Epithelial cell of prostate (primary cell): ENCODE data around the gene PLAC8.
"Not testable (repeated sequence)": the region's sequence is repeated elsewhere in the genome, so short reads cannot be mapped to it uniquely, and the experiment has no call there.

Source experiments
- DNase-seq: peaks from one replicate; pipeline ENCODE4 v3.0.0-alpha.2; 2011; ENCODE audit warnings: low read depth, low spot score
- H3K27ac ChIP-seq: fragments of 450-650 bp; 2 replicates; pipeline ENCODE4 v1.5.1; 2017; ENCODE audit warnings: mild to moderate bottlenecking

Gene PLAC8

DNA sequence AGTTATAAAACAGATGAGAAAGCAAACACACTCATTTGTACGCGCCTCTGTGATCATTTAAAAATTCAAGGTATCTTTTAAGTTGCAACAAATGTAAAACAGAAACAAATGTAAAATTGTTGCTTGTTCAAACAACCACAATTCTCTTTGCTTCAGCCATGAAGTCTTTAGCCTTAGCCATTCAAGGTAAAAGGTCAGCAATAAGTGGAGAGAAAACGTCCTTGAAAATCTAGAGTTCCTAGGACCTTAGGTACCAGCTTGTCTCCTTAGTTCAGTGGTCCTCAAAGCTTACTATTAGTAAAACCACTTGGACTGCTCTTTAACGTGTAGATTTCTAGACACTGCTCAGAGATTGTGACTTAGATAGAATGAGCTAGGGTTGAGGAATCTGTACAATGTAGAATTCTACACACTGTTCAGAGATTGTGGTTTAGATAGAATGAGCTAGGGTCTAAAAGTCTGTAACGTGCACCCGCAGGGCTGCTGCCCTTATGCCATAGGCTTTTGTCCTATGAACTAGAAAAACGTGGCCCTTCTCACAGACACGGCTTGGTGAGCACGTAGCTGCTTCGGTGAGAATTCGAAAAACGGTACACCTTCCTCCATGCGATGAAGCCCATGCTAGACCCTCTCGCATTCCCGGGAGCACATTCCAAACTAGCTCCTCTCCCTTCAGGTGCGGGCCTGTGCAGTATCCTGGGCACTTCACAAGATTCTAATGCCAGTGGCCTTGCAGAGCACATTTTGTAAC lies 1.7 kb downstream of the PLAC8 start:
- DNase-seq, result no peak
- H3K27ac ChIP-seq, result no peak overlapping the region

DNA sequence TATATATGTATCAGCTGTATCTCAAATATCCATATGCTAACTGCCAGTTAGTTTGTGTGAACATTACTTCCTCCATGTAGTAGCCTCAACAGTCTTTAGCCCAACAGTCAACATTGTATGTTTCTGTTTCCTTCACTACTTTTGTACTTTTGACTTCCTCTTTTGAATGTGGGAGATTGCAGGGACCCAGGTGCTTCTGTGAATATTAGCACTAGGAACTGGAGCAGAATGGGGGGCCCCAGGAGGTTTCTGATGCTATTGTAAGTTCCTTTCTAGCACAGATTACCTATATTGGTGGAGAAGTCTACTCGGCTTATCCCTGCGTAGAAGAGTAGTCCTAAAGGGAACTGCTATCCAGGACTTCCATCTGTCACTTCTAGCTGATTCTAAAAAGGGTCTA lies 2.3 kb downstream of the PLAC8 start:
- H3K27ac ChIP-seq, result no peak overlapping the region
- DNase-seq, result no peak

DNA sequence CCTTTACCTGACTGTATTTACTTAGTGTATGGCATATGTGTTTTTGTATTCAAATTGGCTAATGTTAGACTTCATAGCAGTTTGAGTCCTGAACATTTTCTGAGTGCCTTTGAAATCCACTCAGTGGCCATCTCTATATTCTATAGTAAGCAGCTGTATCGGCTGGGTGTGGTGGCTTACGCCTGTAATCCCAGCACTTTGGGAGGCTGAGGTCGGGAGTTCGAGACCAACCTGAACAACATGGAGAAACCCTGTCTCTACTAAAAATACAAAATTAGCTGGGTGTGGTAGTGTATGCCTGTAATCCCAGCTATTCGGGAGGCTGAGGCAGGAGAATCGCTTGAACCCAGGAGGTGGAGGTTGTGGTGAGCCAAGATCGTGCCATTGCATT lies 2.8 kb downstream of the PLAC8 start:
- H3K27ac ChIP-seq, DNase-seq: not testable (repeated sequence)

DNA sequence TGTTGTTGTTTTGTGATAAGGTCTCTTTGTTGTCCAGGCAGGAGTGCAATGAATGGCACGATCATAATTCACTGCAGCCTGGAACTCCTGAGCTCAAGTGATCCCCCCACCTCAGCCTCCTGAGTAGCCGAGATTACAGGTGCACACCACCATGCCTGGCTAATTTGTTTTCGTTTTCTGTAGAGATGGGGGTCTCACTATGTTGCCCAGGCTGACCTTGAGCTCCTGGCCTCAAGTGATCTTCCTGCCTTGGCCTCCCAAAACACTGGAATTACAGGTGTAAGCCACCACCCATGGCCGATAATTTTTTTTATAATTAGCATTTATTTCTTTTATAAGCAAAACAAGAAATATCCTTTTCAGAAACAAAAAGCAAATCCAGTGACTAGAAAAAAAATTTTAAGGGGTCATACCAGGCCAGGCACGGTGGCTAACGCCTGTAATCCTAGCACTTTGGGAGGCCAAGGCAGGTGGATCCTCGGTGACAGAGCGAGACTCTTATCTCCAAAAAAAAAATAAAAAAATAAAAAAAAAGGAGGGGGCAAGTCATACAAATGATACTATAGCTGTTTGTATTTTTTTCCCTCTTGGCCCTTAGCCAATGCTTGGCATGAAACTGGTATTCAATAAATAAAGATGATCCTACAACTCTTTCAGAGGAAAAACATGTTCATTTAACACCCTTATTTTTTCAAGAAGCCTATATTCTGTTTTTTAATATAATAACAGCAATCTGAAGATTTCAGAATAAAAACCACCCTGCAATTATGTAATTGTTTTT lies 3.4 kb downstream of the PLAC8 start:
- DNase-seq, result no peak
- peak overlapping the region; percentile 80 for H3K27ac ChIP-seq

DNA sequence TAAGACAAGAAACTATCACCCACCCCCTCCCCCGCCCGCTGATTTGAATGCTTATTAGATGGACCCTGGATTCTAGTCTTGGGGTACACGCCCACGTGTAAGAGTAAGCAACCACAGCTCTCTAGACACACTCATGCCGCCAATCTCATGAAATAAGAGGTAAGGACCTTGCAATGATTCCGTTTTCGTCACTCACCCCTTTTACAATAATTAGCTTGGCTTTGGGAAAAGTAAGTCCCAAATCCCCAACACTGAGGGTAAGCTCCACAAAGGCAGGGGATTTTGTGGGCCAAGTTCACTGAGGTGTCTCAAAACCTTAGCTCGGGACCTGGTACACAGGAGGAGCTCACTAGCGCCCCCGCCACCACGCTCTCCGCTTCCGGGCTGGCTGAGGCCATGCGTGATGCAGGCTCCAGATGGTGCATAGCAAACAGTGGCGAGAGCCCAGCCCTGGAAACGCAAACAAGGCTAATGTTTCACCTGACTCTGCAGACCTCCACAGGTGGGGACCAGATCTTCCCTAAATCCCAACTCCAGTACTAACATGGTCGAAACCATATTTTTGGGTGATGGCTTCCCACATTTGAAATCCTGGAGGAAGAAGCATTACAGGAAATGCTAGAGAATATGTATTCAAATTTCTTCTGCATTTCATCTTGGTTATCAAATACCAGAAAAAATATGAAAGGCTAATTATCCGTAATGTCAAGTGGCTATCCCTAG lies 4.1 kb downstream of the PLAC8 start:
- no peak for DNase-seq
- peak overlapping the region; percentile 80 for H3K27ac ChIP-seq

DNA sequence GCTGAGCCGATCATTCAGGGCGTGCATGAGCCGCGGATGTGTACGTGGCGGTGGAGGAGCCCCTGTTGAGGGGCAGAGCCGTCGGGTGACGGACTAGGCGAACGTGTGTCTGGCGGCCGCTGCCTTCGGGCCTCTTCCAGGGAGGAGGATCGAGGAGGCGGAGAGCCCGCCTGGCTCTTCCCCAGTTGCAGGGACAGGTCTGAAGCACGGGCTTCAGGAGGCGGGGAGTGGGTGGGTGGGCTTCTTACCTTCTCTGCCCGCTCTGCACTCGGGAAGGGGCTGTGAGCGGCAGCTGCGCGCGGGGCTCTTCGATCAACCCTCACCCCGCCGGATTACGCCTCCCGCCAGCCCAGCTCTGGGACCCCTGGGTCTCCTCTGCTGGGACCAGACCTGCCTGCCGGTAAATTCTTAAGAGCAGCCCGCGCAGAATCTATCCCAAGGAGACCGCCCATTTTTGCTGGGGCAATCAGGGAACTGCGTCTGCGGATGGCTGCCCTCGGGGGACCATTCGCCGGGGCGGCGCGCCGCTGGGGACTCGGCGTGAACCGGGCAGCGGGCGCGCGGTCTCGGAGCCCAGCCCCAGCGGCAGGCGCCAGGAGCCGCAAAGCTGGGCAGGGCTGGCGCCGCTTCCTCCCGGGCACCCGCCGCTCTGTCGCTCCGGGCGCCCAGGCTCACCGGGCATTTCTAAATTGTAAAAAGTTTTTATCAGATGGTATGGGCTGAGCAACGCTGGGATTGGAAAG lies 4.9 kb downstream of the PLAC8 start:
- DNase-seq, result no peak
- H3K27ac ChIP-seq, result peak overlapping the region; percentile 80

DNA sequence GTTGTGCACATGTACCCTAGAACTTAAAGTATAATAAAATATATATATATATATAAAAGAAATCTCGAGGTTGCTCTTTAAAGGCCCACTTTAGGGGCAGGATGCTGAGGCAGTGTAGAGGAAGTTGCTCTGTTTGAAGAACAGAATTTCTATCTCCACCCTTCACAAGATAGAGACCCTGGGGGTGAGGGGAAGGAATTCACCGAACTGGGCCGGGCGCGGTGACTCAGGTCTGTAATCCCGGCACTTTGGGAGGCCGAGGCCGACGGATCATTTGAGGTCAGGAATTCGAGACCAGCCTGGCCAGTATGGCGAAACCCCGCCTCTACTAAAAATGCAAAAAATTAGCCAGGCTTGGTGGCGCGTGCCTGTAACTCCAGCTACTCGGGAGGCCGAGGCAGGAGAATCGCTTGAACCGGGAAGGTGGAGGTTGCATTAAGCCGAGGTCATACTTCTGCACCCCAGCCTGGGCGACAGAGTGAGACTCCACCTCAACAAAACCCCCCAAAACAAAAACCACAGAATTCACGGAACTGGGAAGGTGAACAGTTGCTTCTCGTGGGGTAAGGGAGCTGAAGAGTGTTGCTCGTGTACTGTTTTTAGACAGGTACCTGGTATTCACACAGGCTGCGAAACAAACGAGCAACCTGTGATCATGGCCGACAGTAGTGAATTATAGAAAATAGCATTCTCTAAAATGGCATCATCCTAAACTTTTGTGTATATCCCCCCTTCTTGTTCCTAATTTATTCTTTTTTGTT lies 6.2 kb downstream of the PLAC8 start:
- H3K27ac ChIP-seq, result no peak overlapping the region

DNA sequence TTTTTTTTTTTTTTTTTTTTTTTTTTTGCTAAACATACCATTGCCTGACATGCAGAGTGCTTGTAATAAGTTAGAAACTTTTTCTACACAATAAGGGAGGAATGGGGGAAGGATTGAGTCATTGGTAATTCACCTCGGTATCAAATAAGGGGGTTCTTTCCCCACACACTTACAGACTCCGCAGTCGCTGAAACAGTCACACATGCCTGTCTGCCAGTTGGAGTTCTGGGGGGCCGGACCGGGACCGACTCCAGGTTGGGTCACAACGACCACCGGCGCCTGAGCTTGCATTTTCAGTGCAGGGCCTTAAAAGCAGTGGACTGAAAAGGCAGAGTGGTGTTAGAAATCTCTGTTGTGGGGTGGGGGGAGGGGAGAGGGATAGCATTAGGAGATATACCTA lies 6.9 kb downstream of the PLAC8 start:
- no peak for DNase-seq
- H3K27ac ChIP-seq, result no peak overlapping the region

More for the DNA sequence above, 6.2 kb downstream of the PLAC8 start:
- no peak for DNase-seq

DNA sequence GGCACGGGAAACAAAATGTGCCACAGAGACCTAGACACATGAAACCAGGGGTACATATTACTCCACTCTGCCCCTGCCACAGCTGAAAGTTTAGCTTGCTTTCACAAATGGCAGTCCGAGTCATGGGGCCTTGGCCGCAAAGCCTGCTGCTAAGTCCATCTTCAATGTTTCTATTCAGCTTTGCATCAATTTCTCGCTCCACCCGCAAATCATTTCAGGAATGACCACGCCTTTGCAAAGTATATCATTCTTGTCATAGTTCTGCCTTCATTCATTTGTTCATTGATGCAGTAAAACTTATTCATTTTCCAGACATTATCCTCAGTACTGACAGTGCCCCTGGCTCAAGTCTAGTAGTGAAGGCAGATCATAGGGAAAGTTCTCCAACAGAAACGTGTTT lies 9.5 kb downstream of the PLAC8 start:
- DNase-seq, result no peak
- no peak overlapping the region for H3K27ac ChIP-seq

DNA sequence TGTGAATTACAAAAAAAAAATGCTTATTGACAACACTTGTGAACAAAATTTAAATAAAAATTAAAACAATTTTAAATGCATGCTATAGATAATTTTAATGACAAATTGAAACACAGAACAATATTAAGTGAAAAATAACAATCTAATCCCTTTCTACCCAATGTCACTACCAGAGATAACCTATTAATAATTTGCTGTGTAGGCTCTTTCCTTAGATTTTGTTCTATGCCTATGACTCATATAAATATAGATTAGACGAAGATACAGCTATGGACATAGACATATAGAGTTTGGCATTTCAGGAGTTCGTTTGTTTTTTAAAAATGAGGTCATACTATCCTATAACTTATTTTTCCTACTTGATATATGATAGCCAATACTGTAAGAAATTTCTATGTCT lies 18.1 kb downstream of the PLAC8 start:
- no peak overlapping the region for H3K27ac ChIP-seq
- DNase-seq, result no peak

DNA sequence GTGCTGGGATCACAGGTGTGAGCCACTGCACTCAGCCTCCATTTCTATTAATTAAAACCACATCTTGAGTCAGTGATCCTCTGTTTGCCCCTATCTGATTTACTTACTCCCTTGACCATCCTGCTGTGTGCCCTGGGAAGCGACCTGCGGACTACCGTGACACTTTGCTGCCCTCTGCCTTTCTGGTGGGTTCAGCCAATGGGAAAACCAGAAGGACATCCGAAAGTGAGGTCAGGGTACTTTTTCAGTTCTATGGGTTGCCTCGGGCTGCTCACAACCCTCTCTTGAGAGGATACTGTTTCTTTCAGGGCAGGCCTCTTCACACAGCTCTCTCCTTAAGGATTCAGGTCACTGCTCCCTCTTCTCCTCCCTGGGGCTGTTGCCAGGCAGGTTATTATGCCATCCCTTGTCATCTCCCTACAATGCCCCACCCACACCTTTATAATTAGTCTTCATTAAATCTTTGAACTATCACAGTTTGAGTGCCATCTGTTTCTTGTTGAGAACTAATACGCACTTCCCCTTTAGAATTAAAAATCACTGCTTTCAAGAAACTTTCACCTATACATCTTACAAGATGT lies 21.4 kb downstream of the PLAC8 start:
- H3K27ac ChIP-seq, result no peak overlapping the region
- no peak for DNase-seq

DNA sequence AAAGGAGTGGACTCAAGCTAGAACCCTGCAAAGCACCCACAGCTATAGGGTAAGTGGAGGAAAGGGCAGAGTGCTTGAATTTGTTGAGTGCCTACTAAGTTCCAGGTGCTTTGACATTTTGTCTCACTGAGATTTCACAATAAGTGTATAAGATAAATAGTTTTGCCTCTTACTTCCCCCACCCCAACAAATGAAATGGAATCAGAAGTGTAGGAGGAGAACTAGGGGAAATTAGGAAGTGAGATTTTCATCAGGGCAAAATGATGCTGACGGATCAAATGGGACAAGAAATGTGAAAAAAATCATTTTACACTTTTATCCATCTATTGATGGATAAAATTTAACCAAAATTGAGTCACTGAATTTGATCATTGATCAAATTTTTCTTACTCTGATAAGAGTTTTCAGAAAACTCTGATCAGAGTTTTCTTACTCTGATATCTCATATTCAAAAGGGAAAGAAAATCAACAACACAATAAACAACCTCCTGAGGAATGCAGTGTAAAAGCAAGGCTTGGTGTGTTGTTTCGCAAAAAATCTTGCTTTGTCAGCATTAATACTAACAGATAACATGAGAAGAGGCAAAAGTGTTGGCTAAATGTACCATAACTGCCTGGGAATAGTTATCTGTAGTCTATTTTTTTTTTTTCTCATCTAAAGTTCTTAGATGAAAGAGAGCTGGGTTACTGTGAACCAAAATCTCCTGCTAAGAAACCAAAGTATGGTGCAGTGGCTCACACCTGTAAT lies 24.9 kb downstream of the PLAC8 start:
- DNase-seq, result no peak
- no peak overlapping the region for H3K27ac ChIP-seq

DNA sequence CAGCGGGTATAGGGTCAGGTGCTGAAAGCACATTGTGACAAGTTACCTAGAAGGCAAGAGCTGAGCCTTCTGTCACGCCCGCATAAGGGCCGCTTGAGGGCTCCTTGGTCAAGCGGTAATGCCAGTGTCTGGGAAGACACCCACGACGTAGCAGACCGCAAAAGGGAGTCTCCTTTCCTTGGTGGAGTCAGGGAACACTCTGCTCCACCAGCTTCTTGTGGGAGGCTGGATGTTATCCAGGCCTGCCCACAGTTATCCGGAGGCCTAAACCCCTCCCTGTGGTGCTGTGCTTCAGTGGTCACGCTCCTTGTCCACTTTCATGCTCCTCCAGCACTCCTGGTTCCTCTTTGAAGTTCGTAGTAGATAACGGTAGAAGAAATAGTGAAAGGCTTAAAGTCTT lies 29.6 kb downstream of the PLAC8 start:
- DNase-seq, H3K27ac ChIP-seq: not testable (repeated sequence)

DNA sequence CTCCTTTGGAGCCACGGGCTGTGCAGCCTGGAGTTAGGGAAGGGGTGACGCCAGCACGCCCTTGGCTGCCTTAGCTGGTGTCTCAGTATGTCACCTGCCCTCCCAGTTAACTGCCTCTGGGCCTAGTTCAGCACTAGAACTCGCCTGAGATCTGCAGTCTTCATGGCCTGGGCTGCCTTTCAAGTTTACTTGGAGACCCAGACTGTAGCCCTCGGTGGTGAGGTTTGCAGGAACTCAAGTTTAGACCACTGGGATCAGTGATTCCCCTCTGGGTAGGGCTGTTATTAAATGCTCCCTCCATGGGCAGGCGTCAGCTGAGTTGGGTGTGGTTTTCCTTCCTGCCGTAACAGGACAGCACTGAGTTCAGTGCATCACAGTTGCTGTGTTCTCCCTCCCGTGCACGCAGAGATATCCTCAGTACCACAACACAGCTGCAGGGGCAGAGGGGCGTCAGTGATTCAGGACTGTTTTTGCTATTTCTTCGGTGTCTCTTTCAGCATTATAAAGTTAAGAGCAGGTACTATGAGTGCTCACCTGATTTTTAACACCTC lies 30.5 kb downstream of the PLAC8 start:
- DNase-seq, result no peak
- no peak overlapping the region for H3K27ac ChIP-seq

DNA sequence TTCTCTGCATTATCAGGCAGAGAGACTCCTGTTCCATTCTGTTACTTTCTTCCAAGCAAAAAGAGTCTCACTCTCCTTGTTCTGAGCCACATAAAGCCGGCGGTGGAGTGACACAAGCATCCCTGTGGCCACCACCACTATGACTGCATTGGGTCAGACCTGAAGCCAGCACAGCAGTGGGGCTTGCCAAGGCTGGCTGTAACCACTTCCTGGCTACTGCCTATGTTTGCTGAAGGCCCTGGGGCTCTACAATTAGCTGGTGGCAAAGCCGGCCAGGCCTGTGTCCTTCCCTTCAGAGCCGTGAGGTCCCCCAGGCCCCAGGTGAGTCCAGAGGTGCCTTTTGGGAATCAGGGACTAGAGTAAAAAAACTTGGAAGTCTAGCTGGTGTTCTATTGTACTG lies 31.8 kb downstream of the PLAC8 start:
- DNase-seq, result no peak
- no peak overlapping the region for H3K27ac ChIP-seq

DNA sequence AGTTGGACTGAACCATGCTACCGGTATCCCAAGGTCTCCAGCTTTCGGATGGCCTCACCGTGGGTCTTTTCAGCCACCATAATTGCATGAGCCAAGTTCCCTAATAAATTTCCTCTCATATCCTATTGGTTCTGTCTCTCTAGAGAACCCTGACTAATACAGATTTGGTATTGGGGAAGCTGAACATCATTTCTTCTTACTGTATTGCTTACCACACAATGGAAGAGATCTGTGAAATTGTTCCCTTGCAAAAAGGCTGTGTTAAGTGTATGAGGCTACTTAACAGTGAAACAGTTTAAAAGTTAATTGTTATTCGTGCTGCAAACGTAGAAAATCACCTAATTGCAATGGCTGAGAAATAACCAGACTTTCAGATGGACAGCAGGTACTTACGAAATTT lies 34.0 kb downstream of the PLAC8 start:
- DNase-seq, result no peak
- H3K27ac ChIP-seq, result no peak overlapping the region

DNA sequence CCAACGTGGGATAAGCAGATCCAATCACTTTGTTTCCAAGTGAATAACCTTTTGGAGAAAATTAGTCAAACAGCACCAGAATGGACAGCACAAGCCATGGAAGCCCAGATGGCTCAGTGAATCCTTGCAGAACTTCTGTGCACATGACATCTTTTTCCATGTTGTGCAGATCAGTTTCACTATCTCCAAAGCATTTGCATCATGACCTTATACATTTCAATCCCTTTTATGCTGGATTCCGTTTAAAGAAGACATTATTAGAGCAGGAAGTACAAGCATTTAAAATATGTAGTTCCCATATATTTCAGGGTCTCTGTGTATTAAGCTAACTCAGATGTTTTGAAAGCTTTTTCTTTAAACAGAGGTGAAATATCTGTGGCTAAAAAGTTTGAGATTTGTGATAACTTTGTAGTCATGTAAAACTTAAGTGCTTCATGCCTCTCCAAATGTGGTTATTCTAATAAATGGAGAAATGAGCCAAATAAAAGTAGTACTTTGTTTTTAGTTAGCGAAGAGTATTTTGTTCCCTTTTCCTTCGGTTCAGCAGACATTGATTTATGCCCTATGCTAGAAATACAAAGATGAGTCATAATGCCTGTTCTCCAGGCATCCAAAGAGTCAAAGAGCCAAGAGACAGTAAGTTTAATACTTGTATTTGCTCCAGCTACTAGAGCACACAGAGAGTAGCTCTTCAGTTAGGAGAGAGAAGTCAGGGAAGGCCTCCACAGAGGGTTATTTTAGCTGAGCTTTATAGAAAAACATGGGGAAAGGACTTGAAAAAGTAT lies 39.0 kb downstream of the PLAC8 start:
- H3K27ac ChIP-seq, result no peak overlapping the region
- DNase-seq, result no peak

DNA sequence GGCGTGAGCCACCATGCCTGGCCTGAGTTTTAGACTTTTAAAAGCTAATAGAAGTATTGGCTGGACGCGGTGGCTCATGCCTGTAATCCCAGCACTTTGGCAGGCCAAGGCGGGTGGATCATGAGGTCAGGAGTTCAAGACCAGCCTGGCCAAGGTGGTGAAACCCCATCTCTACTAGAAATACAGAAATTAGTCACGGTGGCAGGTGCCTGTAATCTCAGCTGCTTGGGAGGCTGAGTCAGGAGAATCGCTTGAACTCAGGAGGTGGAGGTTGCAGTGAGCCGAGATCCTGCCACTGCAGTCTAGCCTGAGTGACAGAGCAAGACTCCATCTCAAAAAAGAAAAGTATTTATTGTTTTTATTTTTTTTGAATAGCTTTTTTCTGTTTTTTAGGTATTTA lies 39.7 kb downstream of the PLAC8 start:
- DNase-seq, result not testable (repeated sequence)

More for the DNA sequence above, 39.7 kb downstream of the PLAC8 start:
- not testable (repeated sequence) for H3K27ac ChIP-seq
